ENCODE data around the gene RTN4R. TPM values are rescaled to one million over a fixed set of nuclear protein-coding genes. Genes with fewer than 3 reads are reported as not detected.

Gene RTN4R
- total and polyA plus RNA-seq, 2 of the 8 experiments (the other 6 are each of a cell fraction or from before 2014, with no cell fraction given): 21.8 to 41.3 TPM

- no peak overlapping the region for H3K4ac ChIP-seq (replicated peaks; ENCODE audit: insufficient read length, low read depth, low read length)
- H4K5ac ChIP-seq (ENCODE audit: insufficient read length, low read depth, low read length): no peak overlapping the region
- no peak overlapping the region for H3K4me2 ChIP-seq (ENCODE audit: insufficient read depth in 1 of 2, low read depth in 2 of 2, low read length in 2 of 2)
- H4K8ac ChIP-seq (ENCODE audit: extremely low read depth, insufficient read depth, low read length): no peak overlapping the region
- POLR2A ChIA-PET (ENCODE audit: partially characterized antibody): interaction anchor here (0.9 kb wide), 1 partner anchor 24 kb away, joined by 3 read pairs; no protein-coding TSS in a partner anchor
- no peaks in the 10 kb centered on the region for H3K9me3 ChIP-seq (ENCODE audit: insufficient read depth in 2 of 2, low read depth in 1 of 2, low read length in 1 of 2)
- H3K27ac ChIP-seq (ENCODE audit: low read depth, low read length): no peak overlapping the region
- H3K79me2 ChIP-seq (ENCODE audit: control insufficient read depth in 1 of 2, insufficient read depth in 2 of 2, low read length in 2 of 2): no peaks in the 10 kb centered on the region
- no peak overlapping the region for H3K56ac ChIP-seq (replicated peaks; ENCODE audit: insufficient read length, low read depth, low read length)
- no peak overlapping the region for H3K23ac ChIP-seq (ENCODE audit: insufficient read length)
- no peaks in the 10 kb centered on the region for H3K36me3 ChIP-seq (ENCODE audit: control insufficient read depth in 2 of 4, insufficient read depth in 4 of 4, low read length in 3 of 4)
- no peak overlapping the region for H4K91ac ChIP-seq (replicated peaks; ENCODE audit: insufficient read length, low read length)
- FAIRE-seq: no peak
- peaks cover 0 to 26% (median 16%) of the 10 kb centered on the region in 4 experiments; a peak in 6 of 7 replicates for H3K4me1 ChIP-seq (replicated peaks in 1 of 4; ENCODE audit: control insufficient read depth in 3 of 4, insufficient read depth in 4 of 4, low read length in 3 of 4)
- H3K14ac ChIP-seq (ENCODE audit: insufficient read length): no peak overlapping the region
- no peak overlapping the region for H3K9ac ChIP-seq (replicated peaks in 1 of 4; ENCODE audit: extremely low read depth in 1 of 4, low read depth in 3 of 4, low read length in 3 of 4)
- no peak overlapping the region for H2BK5ac ChIP-seq (ENCODE audit: low read depth, low read length)
- no peak overlapping the region for H2BK120ac ChIP-seq (replicated peaks; ENCODE audit: low read depth, low read length)
- H3K23me2 ChIP-seq (ENCODE audit: low read depth, low read length): peaks cover 6% of the 10 kb centered on the region; the same call in 1 of the 2 replicates
- H2BK15ac ChIP-seq (ENCODE audit: low read length): no peak overlapping the region
- DNase-seq (ENCODE audit: low read depth in 1 of 2, low spot score in 2 of 2): no peak
- H2BK20ac ChIP-seq (ENCODE audit: low read length): no peak overlapping the region
- H2AFZ ChIP-seq (ENCODE audit: low read length): no peak overlapping the region
- no peak overlapping the region for H3K4me3 ChIP-seq (ENCODE audit: extremely low read depth in 1 of 4, insufficient read depth in 2 of 4, low read depth in 3 of 4, low read length in 4 of 4)
- H3K18ac ChIP-seq (ENCODE audit: extremely low read depth, low read length): no peak overlapping the region
- H2BK12ac ChIP-seq (ENCODE audit: low read depth, low read length): no peak overlapping the region; the same call in 1 of the 2 replicates
- CTCF ChIA-PET (ENCODE audit: partially characterized antibody): interaction anchor here (0.8 to 5.5 kb wide), 8 partner anchors 9 to 48 kb away, joined by 3 to 34 read pairs (median 5); no protein-coding TSS in a partner anchor
- H4K20me1 ChIP-seq (replicated peaks in 1 of 2; ENCODE audit: control insufficient read depth in 1 of 2, insufficient read depth in 2 of 2, low read length in 2 of 2): no peaks in the 10 kb centered on the region
- H3K79me1 ChIP-seq (ENCODE audit: low read depth, low read length): no peaks in the 10 kb centered on the region
- no peaks in the 10 kb centered on the region for H3K27me3 ChIP-seq (replicated peaks in 1 of 4; ENCODE audit: control insufficient read depth in 3 of 4, extremely low read depth in 1 of 4, insufficient read depth in 3 of 4, low read length in 3 of 4)
- H2AK5ac ChIP-seq (ENCODE audit: low read depth, low read length): no peak overlapping the region
- 93% methylated on average over 12 of the region's 13 CpGs; no CpG with 5 or more reads in 1 of the 2 experiments for WGBS, 2 experiments (ENCODE audit: extremely low coverage in 1 of 2, insufficient coverage in 1 of 2, insufficient read length in 1 of 2, insufficient replicate concordance in 2 of 2, low coverage in 1 of 2, low lambda C conversion rate in 2 of 2, missing lambda C conversion rate in 1 of 2)
- TF ChIP-seq EZH2 (IDR thresholded peaks at IDR 0.05; ENCODE audit: low read depth, low read length, severe bottlenecking) (no peak), SIRT6 (IDR thresholded peaks at IDR 0.05; ENCODE audit: low read length) (no peak), POLR2A (IDR thresholded peaks at IDR 0.05; ENCODE audit: control extremely low read depth in 1 of 2, low read depth in 2 of 2, low read length in 2 of 2) (no peak), SUZ12 (IDR thresholded peaks at IDR 0.05; ENCODE audit: low read length) (no peak), ASH2L (IDR thresholded peaks at IDR 0.05; ENCODE audit: low read length) (no peak), JUND (IDR thresholded peaks at IDR 0.05; ENCODE audit: low read length) (no peak), TAF1 (IDR thresholded peaks at IDR 0.05; ENCODE audit: low read depth, low read length) (no peak), SIN3A (conservative IDR thresholded peaks at IDR 0.05 in 1 of 2, IDR thresholded peaks at IDR 0.05 in 1 of 2; ENCODE audit: low read depth in 1 of 2, low read length in 2 of 2) (no peak), POU5F1 (IDR thresholded peaks at IDR 0.05; ENCODE audit: low read depth, low read length) (no peak), RXRA (IDR thresholded peaks at IDR 0.05; ENCODE audit: insufficient read depth, low read depth, low read length) (no peak), SAP30 (IDR thresholded peaks at IDR 0.05; ENCODE audit: insufficient read depth, insufficient replicate concordance, low read length) (no peak)
- TF ChIP-seq, protein P1, sequence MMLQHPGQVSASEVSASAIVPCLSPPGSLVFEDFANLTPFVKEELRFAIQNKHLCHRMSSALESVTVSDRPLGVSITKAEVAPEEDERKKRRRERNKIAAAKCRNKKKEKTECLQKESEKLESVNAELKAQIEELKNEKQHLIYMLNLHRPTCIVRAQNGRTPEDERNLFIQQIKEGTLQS (IDR thresholded peaks at IDR 0.05; ENCODE audit: insufficient read depth, low read depth, low read length): no peak
Measured at GRCh38 chr22:20201837-20202392, 66.2 kb downstream of the RTN4R start.

Measured in H1 (cell line).